ENCODE measurements around the gene SLC39A2. TPM values are rescaled to one million over a fixed set of nuclear protein-coding genes. Genes with fewer than 3 reads are reported as not detected.
A peak's percentile ranks its signal among the peaks of the same experiment; 100 is the strongest.
"Not testable (repeated sequence)": the region's sequence is repeated elsewhere in the genome, so short reads cannot be mapped to it uniquely, and the experiment has no call there.

SLC39A2 gene
- total RNA-seq, 1 donor from 2014 or later: not detected

GRCh38 chr14:21039585-21040369 lies 40.7 kb downstream of the SLC39A2 start:
- no peak for DNase-seq (ENCODE audit: low spot score, unreplicated experiment)

GRCh38 chr14:21040370-21040925 lies 41.4 kb downstream of the SLC39A2 start:
- Mint-ChIP-seq H3K9me3 (ENCODE audit: low read depth) (no peaks in the 10 kb centered on the region), H3K27ac (no peak overlapping the region), H3K27me3 (peaks cover 20% of the 10 kb centered on the region), H3K4me3 (ENCODE audit: low read depth) (no peak overlapping the region), H3K4me1 (ENCODE audit: low read depth) (peaks cover 20% of the 10 kb centered on the region), H3K36me3 (ENCODE audit: insufficient read depth) (no peaks in the 10 kb centered on the region)
- TF ChIP-seq CTCF (IDR thresholded peaks at IDR 0.05; ENCODE audit: unreplicated experiment): no peak
- DNase-seq (ENCODE audit: low spot score, unreplicated experiment): no peak

More at GRCh38 chr14:21039585-21040369, 40.7 kb downstream of the SLC39A2 start:
- peak; percentile 67 for TF ChIP-seq CTCF (IDR thresholded peaks at IDR 0.05; ENCODE audit: unreplicated experiment)
- peaks cover 19% of the 10 kb centered on the region for H3K27me3 Mint-ChIP-seq
- no peak overlapping the region for H3K27ac Mint-ChIP-seq
- no peaks in the 10 kb centered on the region for H3K9me3 Mint-ChIP-seq (ENCODE audit: low read depth)
- no peak overlapping the region for H3K4me3 Mint-ChIP-seq (ENCODE audit: low read depth)
- H3K4me1 Mint-ChIP-seq (ENCODE audit: low read depth): peaks cover 20% of the 10 kb centered on the region
- no peaks in the 10 kb centered on the region for H3K36me3 Mint-ChIP-seq (ENCODE audit: insufficient read depth)

GRCh38 chr14:21040941-21041340 lies 41.8 kb downstream of the SLC39A2 start:
- H3K27ac Mint-ChIP-seq; H3K4me3 Mint-ChIP-seq (ENCODE audit: low read depth); H3K9me3 Mint-ChIP-seq (ENCODE audit: low read depth); H3K36me3 Mint-ChIP-seq (ENCODE audit: insufficient read depth); DNase-seq (ENCODE audit: low spot score, unreplicated experiment): not testable (repeated sequence)
- peaks cover 20% of the 10 kb centered on the region for H3K4me1 Mint-ChIP-seq (ENCODE audit: low read depth)
- peaks cover 20% of the 10 kb centered on the region for H3K27me3 Mint-ChIP-seq

- Mint-ChIP-seq H3K9me3 (ENCODE audit: low read depth) (no peaks in the 10 kb centered on the region), H3K36me3 (ENCODE audit: insufficient read depth) (no peaks in the 10 kb centered on the region), H3K27ac (peak within 1 kb of the TSS; percentile 35)
Observed at GRCh38 chr14:21041676-21042433, 42.8 kb downstream of the SLC39A2 start, which contains the start of gene RNASE7. RNASE7 (plus strand) TSS chr14:21042362; CDS start chr14:21042993, 631 bp downstream.

GRCh38 chr14:21042918-21043317 lies 43.8 kb downstream of the SLC39A2 start:
- H3K27me3 Mint-ChIP-seq: peaks cover 20% of the 10 kb centered on the region
- no peak overlapping the region for H3K4me3 Mint-ChIP-seq (ENCODE audit: low read depth)
- H3K4me1 Mint-ChIP-seq (ENCODE audit: low read depth): peaks cover 20% of the 10 kb centered on the region
- no peak for DNase-seq (ENCODE audit: low spot score, unreplicated experiment)
- no peaks in the 10 kb centered on the region for H3K36me3 Mint-ChIP-seq (ENCODE audit: insufficient read depth)
- no peak for TF ChIP-seq CTCF (IDR thresholded peaks at IDR 0.05; ENCODE audit: unreplicated experiment)
- H3K9me3 Mint-ChIP-seq (ENCODE audit: low read depth): no peaks in the 10 kb centered on the region
- no peak overlapping the region for H3K27ac Mint-ChIP-seq

More at GRCh38 chr14:21041676-21042433, 42.8 kb downstream of the SLC39A2 start, which contains the start of gene RNASE7:
- peaks cover 20% of the 10 kb centered on the region for H3K4me1 Mint-ChIP-seq (ENCODE audit: low read depth)
- no peak for TF ChIP-seq CTCF (IDR thresholded peaks at IDR 0.05; ENCODE audit: unreplicated experiment)
- H3K4me3 Mint-ChIP-seq (ENCODE audit: low read depth): no peak within 1 kb of the TSS
- peaks cover 20% of the 10 kb centered on the region for H3K27me3 Mint-ChIP-seq
- no peak for DNase-seq (ENCODE audit: low spot score, unreplicated experiment)
